Brain microvascular endothelial cell (primary cell): ENCODE results near the gene ASCL3.

Experiments
- DNase-seq: peaks from one replicate; pipeline ENCODE4 v3.0.0-alpha.2; 2020
- H3K27ac ChIP-seq: fragments of 250-450 bp; sonication (Bioruptor Pico); 2 replicates; pipeline ENCODE4 v1.5.1; 2020; ENCODE audit warnings: mild to moderate bottlenecking, moderate library complexity
- H3K27me3 ChIP-seq: fragments of 250-450 bp; sonication (Bioruptor Pico); replicated peaks from 2 replicates; pipeline ENCODE4 v1.5.1; 2020; ENCODE audit warnings: mild to moderate bottlenecking
- H3K36me3 ChIP-seq: fragments of 250-450 bp; sonication (Bioruptor Pico); replicated peaks from 2 replicates; pipeline ENCODE4 v1.5.1; 2020; ENCODE audit warnings: mild to moderate bottlenecking
- H3K4me3 ChIP-seq: 2 replicates; pipeline ENCODE4 v1.5.1; 2011; ENCODE audit warnings: low read depth, mild to moderate bottlenecking, control low read depth, low read length, moderate library complexity
- CTCF ChIP-seq: IDR thresholded peaks from 2 replicates; pipeline ENCODE4 v1.5.1; 2011; ENCODE audit warnings: low read depth, mild to moderate bottlenecking, moderate library complexity, low read length, control low read depth, inconsistent platforms; ENCODE audit errors: missing control alignments
- in situ Hi-C: cut with HindIII; loops from 2 replicates; pipeline ENCODE4 v1.10.0; 2017; ENCODE audit warnings: low sequenced_read_pairs, low pct_ligation_motif_present

ASCL3 gene

GRCh38 chr11:8959546-8960166 lies 16.8 kb upstream of the ASCL3 start:
- Histone ChIP-seq H3K36me3 (no peaks in the 10 kb centered on the region), H3K27me3 (no peaks in the 10 kb centered on the region), H3K27ac (no peak overlapping the region), H3K4me3 (no peak overlapping the region)
- in situ Hi-C loops, result no loop called here
- peak; percentile 73 for DNase-seq
- TF ChIP-seq CTCF, result peak; percentile 64

DNA sequence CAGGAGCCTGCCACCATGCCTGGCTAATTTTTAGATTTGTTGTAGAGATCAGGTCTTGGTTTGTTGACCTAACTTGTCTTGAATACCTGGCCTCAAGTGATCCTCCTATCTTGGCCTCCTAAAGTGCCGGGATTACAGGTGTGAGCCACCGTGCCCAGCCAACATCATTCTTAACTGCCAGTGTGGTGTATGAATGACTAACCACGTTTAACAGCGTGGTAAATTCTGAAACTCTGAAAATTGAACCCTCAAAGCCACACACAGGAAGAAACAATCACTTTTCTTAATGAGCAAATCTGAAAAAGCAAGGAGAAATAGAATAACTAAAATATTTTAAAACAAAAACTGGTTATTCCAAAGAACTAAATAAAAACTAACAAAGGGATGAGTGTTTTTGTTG lies 14.0 kb upstream of the ASCL3 start:
- H3K27me3 ChIP-seq, result no peaks in the 10 kb centered on the region
- H3K27ac ChIP-seq, result no peak overlapping the region
- in situ Hi-C loops, result no loop called here
- H3K4me3 ChIP-seq, result no peak overlapping the region
- no peak for DNase-seq
- peaks cover 8% of the 10 kb centered on the region for H3K36me3 ChIP-seq
- no peak for TF ChIP-seq CTCF

DNA sequence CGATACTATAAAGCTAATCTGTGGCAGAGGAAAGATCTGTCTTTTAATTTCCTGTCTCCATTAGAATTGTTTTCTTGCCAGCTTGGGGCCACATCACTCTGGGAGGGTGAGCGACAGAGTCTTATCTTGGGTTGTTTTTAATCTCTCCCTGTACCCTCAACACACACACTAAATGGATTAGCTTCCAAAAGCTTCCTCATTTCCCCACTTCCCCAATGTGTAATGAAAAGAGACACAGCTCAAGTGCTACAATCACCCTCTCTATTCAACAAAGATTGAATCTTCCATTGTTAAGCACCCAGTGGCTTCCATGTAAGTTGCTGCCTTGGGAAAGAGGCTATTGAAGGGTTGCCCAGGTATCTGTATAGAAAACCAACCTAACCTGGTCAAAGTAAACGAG lies 6.1 kb upstream of the ASCL3 start:
- no peak for DNase-seq
- Histone ChIP-seq H3K4me3 (no peak overlapping the region), H3K27me3 (no peaks in the 10 kb centered on the region), H3K36me3 (peaks cover 16% of the 10 kb centered on the region), H3K27ac (no peak overlapping the region)
- in situ Hi-C loops, result no loop called here
- TF ChIP-seq CTCF, result no peak

- in situ Hi-C loops, result no loop called here
- DNase-seq, result no peak
- Histone ChIP-seq H3K36me3 (peaks cover 10% of the 10 kb centered on the region), H3K4me3 (no peak overlapping the region), H3K27me3 (no peaks in the 10 kb centered on the region), H3K27ac (no peak overlapping the region)
- no peak for TF ChIP-seq CTCF
These were observed 4.6 kb upstream of the ASCL3 start for GRCh38 chr11:8947230-8947943.

DNA sequence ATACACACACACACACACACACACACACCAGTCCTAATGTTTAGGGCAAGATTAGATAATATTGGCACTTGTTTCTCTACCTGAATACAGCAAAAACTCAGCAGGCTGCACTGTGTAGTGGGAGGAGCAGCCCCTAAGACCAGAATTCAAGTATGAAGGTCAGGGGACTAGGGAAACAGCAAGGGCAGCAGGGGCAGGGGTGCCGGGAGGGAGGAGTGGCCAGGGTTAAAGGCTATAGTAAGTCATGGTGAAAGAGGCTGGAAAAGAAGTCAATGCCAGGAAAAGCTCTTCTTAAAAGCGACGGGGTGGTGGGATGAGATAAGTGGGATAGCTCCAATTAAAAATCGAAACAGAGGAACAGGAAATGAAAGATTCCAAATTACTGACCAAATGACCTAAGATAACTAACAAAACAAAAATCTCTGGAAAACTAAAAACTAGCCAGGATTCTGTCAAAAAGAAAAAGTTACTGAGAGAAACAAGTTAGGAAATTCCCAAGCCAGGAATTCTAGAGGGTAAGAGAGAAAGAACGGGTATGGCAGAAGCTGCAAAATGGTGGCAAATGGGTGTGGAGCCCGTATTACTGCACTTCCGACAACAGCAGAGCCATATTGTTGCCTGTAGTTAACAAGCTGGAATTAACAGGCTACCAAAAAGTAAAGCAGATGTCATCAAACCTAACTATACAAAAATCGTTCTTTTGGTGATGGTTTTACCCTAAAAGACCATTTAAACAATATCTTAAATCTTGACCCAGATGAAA lies 1.3 kb downstream of the ASCL3 start:
- no peak for DNase-seq
- Histone ChIP-seq H3K4me3 (no peak overlapping the region), H3K36me3 (no peaks in the 10 kb centered on the region), H3K27ac (no peak overlapping the region), H3K27me3 (no peaks in the 10 kb centered on the region)
- in situ Hi-C loops, result no loop called here
- no peak for TF ChIP-seq CTCF
